HG03039 (cell line): Measurements from ENCODE around the gene TRAF2.

Source experiments
- ATAC-seq: cut with Tn5 transposase; IDR thresholded peaks from one replicate; pipeline ENCODE4 v1.9.1; 2021; ENCODE audit warnings: mild to moderate bottlenecking, moderate library complexity; ENCODE audit not compliant: unreplicated experiment

Gene TRAF2

GRCh38 chr9:136947028-136947891 lies 60.9 kb downstream of the TRAF2 start:
- ATAC-seq: no peak

GRCh38 chr9:136947955-136948510 lies 61.7 kb downstream of the TRAF2 start:
- no peak for ATAC-seq

GRCh38 chr9:136949239-136949816 lies 63.0 kb downstream of the TRAF2 start:
- ATAC-seq: no peak

GRCh38 chr9:136949817-136950655 lies 63.7 kb downstream of the TRAF2 start:
- ATAC-seq: peak; percentile 74

GRCh38 chr9:136950656-136951276 lies 64.5 kb downstream of the TRAF2 start:
- ATAC-seq: no peak

GRCh38 chr9:136951541-136952320 lies 65.4 kb downstream of the TRAF2 start, which contains the start of gene LCN12:
Gene LCN12, plus strand, starts transcription at chr9:136952273. Its CDS starts 55 bp downstream, at chr9:136952328.
- ATAC-seq: no peak

GRCh38 chr9:136952321-136952850 lies 66.1 kb downstream of the TRAF2 start:
- ATAC-seq: no peak

- no peak for ATAC-seq
Observed at GRCh38 chr9:136952876-136953770, 66.8 kb downstream of the TRAF2 start.

GRCh38 chr9:136953771-136954269 lies 67.5 kb downstream of the TRAF2 start:
- ATAC-seq: no peak

GRCh38 chr9:136954270-136955083 lies 68.2 kb downstream of the TRAF2 start:
- no peak for ATAC-seq

GRCh38 chr9:136955202-136955942 lies 69.1 kb downstream of the TRAF2 start:
- no peak for ATAC-seq

GRCh38 chr9:136955943-136956335 lies 69.6 kb downstream of the TRAF2 start:
- ATAC-seq: no peak

GRCh38 chr9:136956604-136957003 lies 70.3 kb downstream of the TRAF2 start:
- ATAC-seq: no peak

GRCh38 chr9:136957461-136957860 lies 71.1 kb downstream of the TRAF2 start:
- no peak for ATAC-seq

- no peak for ATAC-seq
Observed at GRCh38 chr9:136957901-136958300, 71.6 kb downstream of the TRAF2 start.

GRCh38 chr9:136958473-136958872 lies 72.2 kb downstream of the TRAF2 start:
- ATAC-seq: no peak
